ENCODE measurements around the gene UGT2B7.
"Not testable (repeated sequence)": the region's sequence is repeated elsewhere in the genome, so short reads cannot be mapped to it uniquely, and the experiment has no call there.

The UGT2B7 gene

DNA sequence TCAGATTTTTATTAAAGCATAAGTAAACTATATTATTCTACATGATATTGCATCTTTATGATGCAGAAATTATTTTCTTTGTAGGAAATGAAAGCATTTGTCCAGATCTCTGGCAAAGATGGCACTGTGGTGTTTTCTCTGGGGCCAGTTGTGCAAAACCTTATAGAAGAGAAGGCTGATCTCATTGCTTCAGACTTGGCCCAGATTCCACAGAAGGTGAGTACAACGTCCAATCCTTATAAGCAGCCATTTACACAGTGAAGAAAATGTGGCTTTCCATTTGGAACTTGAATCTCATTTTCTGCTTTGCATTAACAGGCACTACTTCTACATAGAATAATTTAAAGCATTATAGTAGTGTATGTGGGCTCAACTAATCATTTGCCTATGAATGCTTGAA, 6.9 kb upstream of the UGT2B7 start:
- no peak for DNase-seq

DNA sequence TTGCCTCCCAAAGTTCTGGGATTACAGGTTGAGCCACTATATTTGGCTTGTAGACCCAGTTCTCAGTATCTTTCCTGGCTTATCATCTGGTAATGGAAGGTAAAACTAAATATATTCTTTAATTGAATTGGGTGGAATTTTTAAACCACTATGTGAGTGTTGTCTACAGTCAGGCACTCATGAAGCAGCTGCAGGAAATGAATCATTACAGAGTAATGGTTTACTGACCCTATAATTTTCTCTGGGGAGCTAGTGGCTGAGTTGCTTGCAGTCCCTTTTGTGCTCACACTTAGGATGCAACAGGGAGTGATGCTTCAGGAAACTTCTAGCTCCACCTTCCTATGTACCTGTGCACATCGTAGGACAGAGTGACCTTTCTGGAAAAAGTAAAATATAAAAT, 4.1 kb upstream of the UGT2B7 start:
- peak; percentile 69 for DNase-seq

DNA sequence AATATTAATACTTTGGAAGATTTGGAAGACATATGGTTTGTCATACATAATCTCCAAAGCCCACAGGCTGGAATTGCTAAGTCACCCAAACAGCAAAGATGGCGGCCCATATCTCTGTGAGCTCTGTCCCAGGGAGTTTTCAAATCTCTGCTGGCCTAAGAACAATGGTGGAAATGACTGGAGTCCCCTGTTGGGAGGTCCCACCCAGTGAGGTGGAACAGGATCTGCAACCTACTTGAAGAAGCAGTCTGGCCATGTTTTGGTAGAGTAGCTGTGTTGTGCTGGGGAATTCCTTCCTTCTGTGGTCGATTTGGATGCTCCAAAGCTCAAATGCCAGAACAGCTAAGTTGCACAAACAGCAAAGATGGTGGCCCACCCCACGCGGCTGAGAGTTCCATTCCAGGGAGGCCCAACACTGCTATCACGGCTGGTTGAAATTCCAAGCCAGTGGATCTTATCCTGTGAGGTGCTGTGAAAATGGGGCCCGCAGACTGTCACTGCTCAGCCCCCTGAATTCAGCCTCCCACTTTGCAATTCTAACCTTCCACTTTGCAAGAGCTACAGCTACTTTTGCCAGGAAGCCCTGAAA, 3.2 kb upstream of the UGT2B7 start:
- no peak for DNase-seq

DNA sequence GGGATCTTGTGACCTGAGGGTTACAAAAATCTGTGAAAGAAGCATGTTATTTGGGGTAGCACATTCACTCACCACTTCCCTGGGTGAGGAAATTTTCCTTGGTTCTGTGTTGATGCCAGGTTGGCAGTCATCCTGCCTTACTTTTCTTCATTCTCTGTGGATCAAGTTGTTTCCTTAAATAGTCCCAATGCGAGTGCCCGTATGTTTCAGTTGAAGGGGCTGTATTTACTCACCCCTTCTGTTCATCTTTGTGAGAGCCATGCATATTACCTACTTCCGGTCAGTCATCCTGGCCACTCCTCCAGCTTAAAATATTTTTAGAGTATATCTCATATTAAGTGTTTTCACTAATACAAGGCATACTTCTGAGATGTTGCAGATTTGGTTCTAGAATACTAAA, 2.6 kb upstream of the UGT2B7 start:
- no peak for DNase-seq

DNA sequence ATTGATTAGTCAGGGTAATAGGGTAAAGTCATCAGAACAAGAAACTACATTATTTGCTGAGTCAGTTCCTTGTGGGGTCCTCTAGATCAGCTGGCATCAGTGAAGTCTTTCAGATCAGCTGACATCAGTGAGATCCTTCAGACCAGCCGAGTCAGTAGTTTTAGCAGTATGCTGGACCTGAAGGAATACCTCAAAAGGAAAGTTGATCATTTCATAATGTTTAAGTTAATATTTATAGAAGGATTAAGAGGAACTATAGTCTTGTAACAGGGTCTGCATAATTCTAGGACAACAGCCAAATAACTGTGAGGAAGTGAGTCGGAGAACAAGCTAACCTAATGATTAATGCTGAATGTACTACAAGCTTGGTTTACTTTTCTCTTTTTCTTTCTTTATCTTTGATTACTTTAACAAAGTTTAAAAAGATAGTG, 958 bp upstream of the UGT2B7 start:
- no peak for DNase-seq

DNA sequence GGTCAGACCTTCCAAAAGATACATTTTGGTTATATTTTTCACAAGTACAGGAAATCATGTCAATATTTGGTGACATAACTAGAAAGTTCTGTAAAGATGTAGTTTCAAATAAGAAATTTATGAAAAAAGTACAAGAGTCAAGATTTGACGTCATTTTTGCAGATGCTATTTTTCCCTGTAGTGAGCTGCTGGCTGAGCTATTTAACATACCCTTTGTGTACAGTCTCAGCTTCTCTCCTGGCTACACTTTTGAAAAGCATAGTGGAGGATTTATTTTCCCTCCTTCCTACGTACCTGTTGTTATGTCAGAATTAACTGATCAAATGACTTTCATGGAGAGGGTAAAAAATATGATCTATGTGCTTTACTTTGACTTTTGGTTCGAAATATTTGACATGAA, 536 bp downstream of the UGT2B7 start:
- DNase-seq, result no peak

DNA sequence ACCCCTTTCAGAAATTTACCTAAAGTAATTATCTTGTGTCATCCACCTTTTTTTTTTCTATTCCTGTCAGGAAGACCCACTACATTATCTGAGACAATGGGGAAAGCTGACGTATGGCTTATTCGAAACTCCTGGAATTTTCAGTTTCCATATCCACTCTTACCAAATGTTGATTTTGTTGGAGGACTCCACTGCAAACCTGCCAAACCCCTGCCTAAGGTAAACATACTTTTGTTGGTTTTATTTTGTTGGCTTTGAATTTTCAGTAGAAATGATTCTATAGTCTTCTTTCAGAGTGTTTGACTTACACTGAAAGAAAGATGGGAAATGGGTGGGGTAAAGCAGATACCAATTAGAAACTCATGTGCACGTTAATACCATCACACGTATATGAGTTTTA, 2.2 kb downstream of the UGT2B7 start:
- no peak for DNase-seq

DNA sequence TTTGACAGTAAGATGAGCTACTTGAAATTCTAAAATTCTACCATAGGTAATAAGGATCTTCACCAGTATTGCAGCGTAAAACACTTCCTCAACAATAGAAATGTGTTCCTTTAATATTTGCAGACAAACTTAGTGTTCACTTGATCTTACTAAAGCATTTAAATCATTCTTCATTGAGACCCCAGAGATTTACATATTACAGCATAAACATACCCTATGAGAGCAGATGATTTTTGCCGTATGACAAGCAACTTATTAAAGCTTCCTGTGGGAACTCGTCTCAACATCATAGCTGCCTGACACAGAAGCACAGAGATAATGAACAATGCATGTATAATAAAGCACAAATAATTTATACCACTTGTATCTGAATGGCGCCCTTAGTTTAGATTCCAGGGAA, 3.6 kb downstream of the UGT2B7 start:
- DNase-seq, result no peak

DNA sequence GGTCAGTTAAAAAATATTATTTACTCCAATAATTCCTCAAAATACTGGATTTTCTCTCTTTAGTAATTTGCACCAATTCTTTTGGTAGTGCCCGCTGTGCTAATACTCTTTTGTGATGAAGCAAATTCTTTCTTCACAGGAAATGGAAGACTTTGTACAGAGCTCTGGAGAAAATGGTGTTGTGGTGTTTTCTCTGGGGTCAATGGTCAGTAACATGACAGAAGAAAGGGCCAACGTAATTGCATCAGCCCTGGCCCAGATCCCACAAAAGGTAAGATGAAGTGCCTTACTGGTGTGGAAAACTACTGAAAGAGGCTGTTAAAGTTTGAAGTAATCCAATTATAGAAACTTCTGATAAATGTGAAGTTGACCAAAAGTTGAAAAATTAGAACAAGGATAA, 6.4 kb downstream of the UGT2B7 start:
- DNase-seq, result not testable (repeated sequence)

DNA sequence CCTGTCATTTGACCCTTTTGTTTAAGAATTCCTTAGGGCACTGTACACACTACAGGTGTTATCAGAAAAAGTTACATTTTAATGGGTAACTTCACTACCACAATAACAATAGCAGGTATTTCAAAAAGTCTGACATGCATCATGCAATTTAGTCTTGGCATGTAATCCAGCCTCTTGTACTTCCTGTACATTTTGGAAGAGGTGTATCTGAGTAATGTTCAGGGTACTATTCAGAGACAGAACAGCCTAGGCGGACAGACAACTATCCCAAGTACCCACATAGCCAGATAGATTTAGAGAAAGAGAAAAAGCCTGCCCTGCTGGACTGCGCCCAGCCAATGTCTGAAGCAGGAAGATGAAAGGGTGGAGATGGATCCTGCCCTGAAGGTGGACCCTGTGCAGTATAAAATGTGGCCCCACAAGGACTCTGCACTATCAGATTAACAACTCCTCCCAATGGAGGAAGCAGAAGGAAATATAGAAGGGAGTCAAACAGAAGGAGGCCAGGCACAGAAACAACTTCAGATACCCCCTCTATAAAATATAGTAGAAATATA, 8.5 kb downstream of the UGT2B7 start:
- no peak for DNase-seq

DNA sequence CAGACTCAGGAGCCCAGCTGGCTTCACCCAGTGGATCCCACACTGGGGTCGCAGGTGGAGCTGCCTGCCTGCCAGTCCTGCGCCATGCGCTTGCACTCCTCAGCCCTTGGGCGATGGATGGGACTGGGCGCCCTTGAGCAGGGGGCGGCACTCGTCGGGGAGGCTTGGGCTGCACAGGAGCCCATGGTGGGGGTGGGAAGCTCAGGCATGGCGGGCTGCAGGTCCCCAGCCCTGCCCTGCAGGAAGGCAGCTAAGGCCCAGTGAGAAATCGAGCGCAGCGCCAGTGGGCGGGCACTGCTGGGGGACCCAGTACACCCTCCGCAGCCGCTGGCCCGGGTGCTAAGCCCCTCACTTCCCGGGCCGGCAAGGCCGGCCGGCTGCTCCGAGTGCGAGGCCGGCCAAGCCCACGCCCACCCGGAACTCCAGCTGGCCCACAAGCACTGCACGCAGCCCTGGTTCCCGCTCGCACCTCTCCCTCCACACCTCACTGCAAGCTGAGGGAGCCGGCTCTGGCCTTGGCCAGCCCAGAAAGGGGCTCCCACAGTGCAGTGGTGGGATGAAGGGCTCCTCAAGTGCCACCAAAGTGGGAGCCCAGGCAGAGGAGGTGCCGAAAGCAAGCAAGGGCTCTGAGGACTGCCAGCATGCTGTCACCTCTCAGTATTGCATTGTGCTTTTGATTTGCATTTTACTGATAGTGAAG, 19.0 kb downstream of the UGT2B7 start:
- DNase-seq, result not testable (repeated sequence)

DNA sequence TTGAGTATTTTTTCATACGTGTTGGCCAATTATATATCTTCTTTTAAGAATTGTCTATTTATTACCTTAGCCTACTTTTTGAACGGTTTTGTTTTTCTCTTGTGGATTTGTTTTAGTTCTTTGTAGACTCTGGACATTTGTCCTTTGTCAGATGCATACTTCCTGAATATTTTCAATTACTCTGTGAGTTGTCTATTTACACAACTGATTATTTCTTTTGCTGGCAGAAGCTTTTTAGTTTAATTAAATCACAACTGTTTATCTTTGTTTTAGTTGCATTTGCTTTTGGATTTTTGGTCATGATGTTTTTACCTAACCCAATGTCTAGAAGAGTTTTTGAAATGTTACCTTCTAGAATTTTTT, 19.6 kb downstream of the UGT2B7 start:
- no peak for DNase-seq

DNA sequence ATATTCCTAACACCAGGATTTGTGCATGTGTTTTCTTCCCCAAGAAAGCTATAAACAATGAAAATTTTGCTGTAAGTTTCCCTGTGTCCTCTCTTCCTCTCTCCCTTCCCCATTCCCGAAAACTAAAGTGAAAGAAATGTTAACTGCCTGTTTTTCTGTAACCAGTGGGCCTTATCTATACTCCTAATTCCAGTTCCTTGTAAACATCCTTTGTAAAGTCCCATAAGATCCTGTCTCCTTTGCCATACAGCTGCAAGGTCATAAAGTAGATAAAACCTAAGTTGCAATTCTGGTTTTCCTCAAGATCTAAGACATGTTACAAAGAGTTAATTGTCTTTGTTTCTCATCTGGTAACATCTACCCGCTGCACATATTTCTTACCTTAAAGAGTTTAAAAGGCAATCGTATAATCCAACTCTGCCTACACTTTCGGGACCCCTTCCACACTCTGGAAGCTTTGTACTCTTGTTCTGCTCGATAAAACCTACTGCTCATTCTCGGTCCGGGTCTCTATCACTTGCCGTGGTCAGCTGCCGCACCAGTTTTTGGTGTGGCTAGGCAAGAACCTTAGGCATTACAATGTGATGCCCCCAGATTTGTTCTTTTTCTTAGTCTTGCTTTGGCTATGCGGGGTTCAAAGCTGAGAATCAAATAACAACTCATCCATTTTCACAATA, 20.5 kb downstream of the UGT2B7 start:
- DNase-seq, result no peak

DNA sequence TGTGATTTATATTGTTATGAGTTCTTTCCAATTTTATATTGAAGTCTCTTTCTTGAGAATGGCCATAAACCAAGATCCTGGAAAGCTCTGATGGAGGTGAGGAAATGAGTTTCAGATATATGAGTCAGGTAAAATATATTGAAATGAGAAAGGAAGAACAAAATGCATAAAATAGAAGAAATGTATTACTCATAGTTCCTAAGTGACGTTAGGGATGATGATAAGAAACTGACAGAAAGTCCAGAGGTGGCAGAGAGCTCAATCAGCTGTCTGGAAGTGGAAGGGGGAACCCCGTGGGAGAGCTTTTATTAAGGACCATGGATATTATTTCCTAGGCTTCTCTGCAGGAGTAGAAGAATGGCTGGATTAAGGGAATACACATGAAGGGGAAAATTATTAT, 24.6 kb downstream of the UGT2B7 start:
- DNase-seq, result no peak

DNA sequence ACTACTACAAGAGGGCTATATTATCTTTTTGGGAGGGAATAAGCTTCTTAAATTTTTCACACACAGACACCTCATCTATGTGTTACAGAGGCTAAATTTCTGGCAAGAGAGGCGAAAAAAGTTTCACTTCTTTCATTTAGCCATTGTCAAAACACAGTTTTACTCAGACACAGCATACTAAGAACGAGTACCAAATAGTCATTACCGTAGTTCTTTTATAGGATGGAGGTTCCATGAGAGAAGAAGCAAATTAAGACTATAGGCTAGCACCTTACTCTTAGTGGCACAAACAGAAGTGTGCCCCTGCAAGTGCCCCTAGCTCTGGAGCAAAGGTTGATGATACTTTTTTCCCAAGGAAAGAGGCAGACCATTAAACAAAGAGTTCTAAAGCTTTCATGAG, 26.2 kb downstream of the UGT2B7 start:
- DNase-seq, result no peak

DNA sequence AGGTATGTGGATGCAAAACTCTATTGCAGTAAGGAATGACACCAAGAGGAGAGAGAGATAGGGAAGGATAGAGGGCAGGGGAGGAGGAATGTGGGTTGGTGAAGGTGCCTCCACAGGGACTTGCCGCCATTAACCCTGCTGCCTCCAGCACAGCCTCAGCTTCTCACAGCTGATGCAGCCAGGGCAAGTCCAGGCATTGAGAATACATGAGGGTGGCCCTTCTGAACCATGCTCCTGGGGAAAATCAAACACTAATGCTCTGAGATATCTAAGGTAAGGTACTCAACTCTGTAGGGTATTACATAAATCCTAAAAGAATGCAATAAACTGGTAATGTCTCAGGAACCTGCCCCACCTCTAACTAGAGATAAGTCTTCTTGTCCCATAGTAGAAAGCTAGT, 28.7 kb downstream of the UGT2B7 start:
- DNase-seq, result no peak

DNA sequence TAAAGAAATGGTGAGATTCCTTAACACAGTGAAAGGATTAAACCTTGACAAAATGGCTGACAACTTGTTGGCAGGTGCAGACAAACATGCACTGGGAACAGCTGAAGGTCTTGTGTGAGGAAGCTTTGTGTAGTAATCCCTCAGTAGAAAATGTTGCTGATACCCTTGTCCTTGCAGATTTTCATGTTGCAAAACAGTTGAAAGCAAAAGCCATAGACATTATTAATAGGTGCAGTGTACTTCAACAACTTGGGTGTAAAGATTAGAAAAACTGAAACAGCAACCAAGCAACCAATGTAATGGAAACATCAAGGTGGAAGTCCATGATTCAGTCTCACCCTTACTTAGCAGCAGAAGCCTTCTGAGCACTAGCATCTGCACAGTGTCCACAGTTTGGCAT, 29.8 kb downstream of the UGT2B7 start:
- no peak for DNase-seq

DNA sequence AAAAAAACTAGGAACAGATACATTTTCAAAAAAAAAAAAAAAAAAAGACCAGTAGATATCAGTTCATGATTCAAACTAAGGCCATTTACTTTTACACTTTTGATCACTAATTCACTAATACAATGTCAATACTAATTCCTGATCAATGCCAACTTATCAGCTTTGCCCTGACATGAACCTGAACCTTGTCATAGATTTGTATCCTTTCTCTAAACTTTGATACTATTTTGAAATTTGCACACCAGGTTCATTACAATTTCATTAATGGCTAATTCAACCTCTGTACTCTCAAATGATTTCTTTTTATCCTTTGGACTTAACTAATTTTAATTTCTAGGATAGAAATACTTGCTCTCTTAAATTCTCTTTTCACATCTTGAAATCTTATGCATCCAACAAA, 37.7 kb downstream of the UGT2B7 start:
- no peak for DNase-seq

DNA sequence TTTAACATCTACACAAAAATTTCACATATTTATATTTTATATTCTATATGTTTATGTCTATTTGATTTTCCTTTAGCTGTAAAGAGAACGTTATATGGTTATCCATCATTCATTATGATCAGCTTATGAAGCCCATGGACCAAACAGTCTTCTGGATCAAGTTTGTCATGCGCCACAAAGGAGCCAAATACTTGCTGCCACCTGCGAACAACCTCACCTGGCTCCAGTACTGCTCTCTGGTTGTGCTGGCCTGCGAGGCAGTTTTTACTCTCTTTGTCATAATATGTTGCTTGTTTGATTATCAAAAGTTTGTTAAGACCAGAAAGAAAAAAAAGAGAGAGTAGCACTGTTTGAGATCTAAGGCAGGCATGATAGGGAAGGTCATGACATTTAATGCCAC, 38.2 kb downstream of the UGT2B7 start:
- DNase-seq, result no peak

DNA sequence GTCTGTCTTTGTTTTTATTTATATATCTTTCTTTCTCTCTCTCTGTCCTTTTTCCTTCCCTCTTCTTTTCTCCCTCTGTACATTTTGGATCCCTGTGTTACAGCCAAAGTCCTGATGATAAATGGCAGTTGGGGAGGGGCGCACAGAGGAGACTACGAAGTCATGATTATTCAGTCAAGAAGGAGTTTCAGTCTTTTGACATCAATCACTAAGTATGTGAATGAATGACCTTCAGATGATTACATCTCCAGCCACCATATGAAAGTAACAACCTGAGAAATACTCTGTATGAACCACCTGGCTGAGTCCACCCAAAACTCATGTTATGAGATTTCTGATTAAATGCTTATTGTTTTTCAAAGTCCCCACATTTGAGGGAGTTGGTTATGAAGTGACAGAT, 45.0 kb downstream of the UGT2B7 start:
- DNase-seq, result no peak

DNA sequence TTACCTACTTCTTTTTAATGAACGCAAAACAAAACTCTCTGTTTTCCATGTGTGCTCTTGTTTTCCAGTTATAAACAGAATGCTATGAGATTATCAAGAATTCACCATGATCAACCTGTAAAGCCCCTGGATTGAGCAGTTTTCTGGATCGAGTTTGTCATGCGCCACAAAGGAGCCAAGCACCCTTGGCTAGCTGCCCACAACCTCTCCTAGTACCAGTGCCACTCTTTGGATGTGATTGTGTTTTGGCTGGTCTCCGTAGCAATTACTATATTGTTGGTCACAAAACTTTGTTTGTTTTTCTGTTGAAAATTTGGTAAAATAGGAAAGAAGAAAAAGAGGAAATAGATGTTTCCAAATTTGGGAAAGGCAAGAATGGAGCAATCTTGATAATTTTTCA, 51.1 kb downstream of the UGT2B7 start:
- peak; percentile 69 for DNase-seq

DNA sequence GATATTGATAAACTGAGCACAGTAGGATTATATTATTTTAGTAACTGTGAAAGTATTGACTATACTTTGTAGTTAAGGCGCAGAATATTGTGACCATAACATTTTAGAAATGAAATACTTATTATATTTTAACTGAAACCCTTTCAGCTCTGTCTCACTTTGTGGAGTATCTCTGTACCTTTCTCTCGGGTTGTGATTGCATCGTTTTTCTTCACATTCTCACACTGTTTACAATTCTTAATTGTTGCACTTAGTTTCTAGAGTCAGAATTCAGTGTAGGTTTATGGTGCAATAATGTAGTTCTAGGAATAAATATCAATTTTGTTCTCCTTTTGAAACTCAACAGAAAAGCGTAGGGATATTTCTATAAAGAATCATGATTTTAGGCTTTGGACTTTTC, 57.7 kb downstream of the UGT2B7 start:
- DNase-seq, result no peak

DNA sequence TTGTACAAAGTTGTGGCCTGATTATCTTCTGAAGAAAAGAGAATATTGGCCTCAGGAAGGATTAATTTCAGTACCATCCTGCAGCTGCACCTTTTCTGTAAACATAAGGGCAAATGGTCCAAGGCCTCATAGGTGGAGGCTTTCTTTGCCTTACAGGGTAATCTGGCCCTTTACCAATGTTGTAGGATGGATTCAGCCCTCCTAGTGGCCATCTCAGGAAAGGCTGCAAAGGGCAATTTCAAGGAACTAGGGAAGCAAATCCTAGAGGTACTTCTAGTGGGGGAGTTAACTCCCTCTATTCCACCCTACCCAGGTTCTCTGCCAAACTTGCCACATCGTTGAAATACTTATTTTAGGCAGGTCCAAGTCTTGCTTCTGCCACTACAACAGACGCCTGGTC, 60.6 kb downstream of the UGT2B7 start:
- DNase-seq, result no peak
